DND-41 (cell line): ENCODE data around the gene PTPRD.

Experiments
- EZH2 ChIP-seq: IDR thresholded peaks from 3 replicates; pipeline ENCODE4 v1.6.1; 2012; ENCODE audit warnings: borderline replicate concordance, low read depth, mild to moderate bottlenecking, moderate library complexity, low read length, inconsistent platforms; ENCODE audit not compliant: severe bottlenecking
- TF ChIP-seq, protein P1 (sequence below): IDR thresholded peaks from 2 replicates; pipeline ENCODE4 v1.5.1; 2012; ENCODE audit warnings: borderline replicate concordance, low read length, moderate library complexity, mild to moderate bottlenecking; ENCODE audit not compliant: poor library complexity, severe bottlenecking; ENCODE audit errors: extremely low read depth

DNA sequence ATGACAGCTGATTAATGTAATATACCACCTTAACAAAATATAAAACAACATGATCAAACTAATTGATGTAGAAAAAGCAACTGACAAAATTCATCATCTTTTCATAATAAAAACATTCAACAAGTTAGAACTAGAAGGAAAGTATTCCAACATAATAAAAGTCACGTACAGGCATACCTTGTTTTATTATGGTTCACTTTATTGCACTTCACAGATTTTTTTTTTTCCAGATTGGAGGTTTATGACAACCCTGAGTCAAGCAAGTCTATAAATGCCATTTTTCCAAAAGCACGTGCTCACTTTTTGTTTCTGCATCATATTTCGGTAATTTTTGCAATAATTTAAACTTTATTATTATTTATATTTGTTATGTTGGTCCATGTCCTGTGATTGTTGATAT is 1120.3 kb downstream of the PTPRD start:
- TF ChIP-seq, protein P1, sequence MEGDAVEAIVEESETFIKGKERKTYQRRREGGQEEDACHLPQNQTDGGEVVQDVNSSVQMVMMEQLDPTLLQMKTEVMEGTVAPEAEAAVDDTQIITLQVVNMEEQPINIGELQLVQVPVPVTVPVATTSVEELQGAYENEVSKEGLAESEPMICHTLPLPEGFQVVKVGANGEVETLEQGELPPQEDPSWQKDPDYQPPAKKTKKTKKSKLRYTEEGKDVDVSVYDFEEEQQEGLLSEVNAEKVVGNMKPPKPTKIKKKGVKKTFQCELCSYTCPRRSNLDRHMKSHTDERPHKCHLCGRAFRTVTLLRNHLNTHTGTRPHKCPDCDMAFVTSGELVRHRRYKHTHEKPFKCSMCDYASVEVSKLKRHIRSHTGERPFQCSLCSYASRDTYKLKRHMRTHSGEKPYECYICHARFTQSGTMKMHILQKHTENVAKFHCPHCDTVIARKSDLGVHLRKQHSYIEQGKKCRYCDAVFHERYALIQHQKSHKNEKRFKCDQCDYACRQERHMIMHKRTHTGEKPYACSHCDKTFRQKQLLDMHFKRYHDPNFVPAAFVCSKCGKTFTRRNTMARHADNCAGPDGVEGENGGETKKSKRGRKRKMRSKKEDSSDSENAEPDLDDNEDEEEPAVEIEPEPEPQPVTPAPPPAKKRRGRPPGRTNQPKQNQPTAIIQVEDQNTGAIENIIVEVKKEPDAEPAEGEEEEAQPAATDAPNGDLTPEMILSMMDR: no peak
- no peak for TF ChIP-seq EZH2
